Osteocyte (in vitro differentiated cells): ENCODE results near the gene SIPA1L3. TPM values are rescaled to one million over a fixed set of nuclear protein-coding genes. Genes with fewer than 3 reads are reported as not detected.
A peak's percentile ranks its signal among the peaks of the same experiment; 100 is the strongest.
"Not testable (repeated sequence)": the region's sequence is repeated elsewhere in the genome, so short reads cannot be mapped to it uniquely, and the experiment has no call there.

ENCODE experiments used
- DNase-seq: peaks from one replicate; pipeline ENCODE4 v3.0.0; 2021; ENCODE audit warnings: mixed read lengths; ENCODE audit not compliant: unreplicated experiment; ENCODE audit errors: extremely low spot score
- H3K27ac Mint-ChIP-seq: one replicate; pipeline ENCODE4 v1.8.0; 2021; ENCODE audit warnings: mild to moderate bottlenecking, mixed read lengths; ENCODE audit not compliant: unreplicated experiment
- H3K27me3 Mint-ChIP-seq: one replicate; pipeline ENCODE4 v1.8.0; 2021; ENCODE audit warnings: mixed read lengths; ENCODE audit not compliant: unreplicated experiment
- H3K36me3 Mint-ChIP-seq: one replicate; pipeline ENCODE4 v1.8.0; 2021; ENCODE audit warnings: mixed read lengths; ENCODE audit not compliant: unreplicated experiment
- H3K4me1 Mint-ChIP-seq: one replicate; pipeline ENCODE4 v1.8.0; 2021; ENCODE audit warnings: mixed read lengths; ENCODE audit not compliant: unreplicated experiment
- H3K4me3 Mint-ChIP-seq: one replicate; pipeline ENCODE4 v1.8.0; 2021; ENCODE audit warnings: mild to moderate bottlenecking, moderate library complexity, mixed read lengths; ENCODE audit not compliant: unreplicated experiment
- H3K9me3 Mint-ChIP-seq: one replicate; pipeline ENCODE4 v1.8.0; 2021; ENCODE audit warnings: mixed read lengths; ENCODE audit not compliant: unreplicated experiment
- total RNA-seq: library from RNA; stranded (reverse); gene quantifications from 2 replicates; pipeline ENCODE4 v1.2.1, GENCODE V29; 2021
- TF ChIP-seq, protein P1 (sequence below): fragments of 200-600 bp; sonication (generic); IDR thresholded peaks from 2 replicates; pipeline ENCODE4 v1.5.0; 2021; ENCODE audit warnings: antibody characterized with exemption, mild to moderate bottlenecking, moderate library complexity

The SIPA1L3 gene
- total RNA-seq, 1 donor from 2014 or later = 27.1 TPM

DNA sequence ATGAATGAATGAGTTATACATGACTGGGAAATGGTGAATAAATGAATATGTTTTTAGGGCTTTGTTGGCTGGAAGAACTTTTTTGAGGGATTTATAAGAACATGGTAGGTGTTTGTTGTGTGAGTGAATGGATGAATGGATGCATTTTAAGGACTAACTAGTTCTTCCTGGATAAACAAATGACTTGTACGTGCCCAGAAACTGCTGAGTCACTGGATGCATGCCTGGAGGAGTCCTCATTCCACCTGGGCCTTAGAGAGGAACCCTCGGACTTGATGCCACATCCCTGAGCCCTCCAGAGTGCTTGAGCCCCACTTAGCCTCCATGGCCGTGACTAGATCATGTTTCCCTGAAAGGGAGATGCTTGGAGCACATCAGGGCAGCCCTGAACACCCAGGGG is 163.6 kb downstream of the SIPA1L3 start:
- no peaks in the 10 kb centered on the region for H3K9me3 Mint-ChIP-seq
- peak overlapping the region; percentile 8 for H3K27ac Mint-ChIP-seq
- H3K4me3 Mint-ChIP-seq = no peak overlapping the region
- H3K36me3 Mint-ChIP-seq = peaks cover 3% of the 10 kb centered on the region
- H3K4me1 Mint-ChIP-seq = peaks cover 4% of the 10 kb centered on the region
- H3K27me3 Mint-ChIP-seq = no peaks in the 10 kb centered on the region
- TF ChIP-seq, protein P1, sequence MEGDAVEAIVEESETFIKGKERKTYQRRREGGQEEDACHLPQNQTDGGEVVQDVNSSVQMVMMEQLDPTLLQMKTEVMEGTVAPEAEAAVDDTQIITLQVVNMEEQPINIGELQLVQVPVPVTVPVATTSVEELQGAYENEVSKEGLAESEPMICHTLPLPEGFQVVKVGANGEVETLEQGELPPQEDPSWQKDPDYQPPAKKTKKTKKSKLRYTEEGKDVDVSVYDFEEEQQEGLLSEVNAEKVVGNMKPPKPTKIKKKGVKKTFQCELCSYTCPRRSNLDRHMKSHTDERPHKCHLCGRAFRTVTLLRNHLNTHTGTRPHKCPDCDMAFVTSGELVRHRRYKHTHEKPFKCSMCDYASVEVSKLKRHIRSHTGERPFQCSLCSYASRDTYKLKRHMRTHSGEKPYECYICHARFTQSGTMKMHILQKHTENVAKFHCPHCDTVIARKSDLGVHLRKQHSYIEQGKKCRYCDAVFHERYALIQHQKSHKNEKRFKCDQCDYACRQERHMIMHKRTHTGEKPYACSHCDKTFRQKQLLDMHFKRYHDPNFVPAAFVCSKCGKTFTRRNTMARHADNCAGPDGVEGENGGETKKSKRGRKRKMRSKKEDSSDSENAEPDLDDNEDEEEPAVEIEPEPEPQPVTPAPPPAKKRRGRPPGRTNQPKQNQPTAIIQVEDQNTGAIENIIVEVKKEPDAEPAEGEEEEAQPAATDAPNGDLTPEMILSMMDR = no peak
- no peak for DNase-seq

DNA sequence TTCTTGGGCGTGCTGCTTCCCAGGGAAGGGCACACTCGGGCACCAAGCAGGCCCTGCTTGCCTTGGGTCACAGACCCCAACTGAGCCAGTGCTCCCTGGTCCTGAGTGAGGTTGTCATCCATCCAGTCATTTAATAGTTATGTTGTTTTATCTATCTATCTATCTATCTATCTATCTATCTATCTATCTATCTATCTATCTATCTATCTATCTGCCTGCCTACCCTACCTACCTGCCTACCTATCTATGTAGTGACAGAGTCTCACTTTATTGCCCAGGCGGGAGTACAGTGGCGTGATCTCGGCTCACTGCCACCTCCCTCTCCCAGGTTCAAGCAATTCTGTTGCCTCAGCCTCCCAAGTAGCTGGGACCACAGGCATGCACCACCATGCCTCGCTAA is 164.0 kb downstream of the SIPA1L3 start:
- H3K4me3 Mint-ChIP-seq, H3K27me3 Mint-ChIP-seq, H3K9me3 Mint-ChIP-seq, H3K36me3 Mint-ChIP-seq, H3K4me1 Mint-ChIP-seq, H3K27ac Mint-ChIP-seq, DNase-seq: not testable (repeated sequence)

- H3K4me1 Mint-ChIP-seq = peaks cover 4% of the 10 kb centered on the region
- H3K27me3 Mint-ChIP-seq = no peaks in the 10 kb centered on the region
- no peak for DNase-seq
- no peaks in the 10 kb centered on the region for H3K9me3 Mint-ChIP-seq
- no peak overlapping the region for H3K4me3 Mint-ChIP-seq
- H3K27ac Mint-ChIP-seq = no peak overlapping the region
- TF ChIP-seq, protein P1 = no peak
- H3K36me3 Mint-ChIP-seq = peaks cover 8% of the 10 kb centered on the region
Observed at GRCh38 chr19:38071647-38072046, 164.6 kb downstream of the SIPA1L3 start.

- Mint-ChIP-seq H3K27ac (no peak overlapping the region), H3K4me3 (no peak overlapping the region)
Observed at GRCh38 chr19:38072776-38073750, 166.1 kb downstream of the SIPA1L3 start.

DNA sequence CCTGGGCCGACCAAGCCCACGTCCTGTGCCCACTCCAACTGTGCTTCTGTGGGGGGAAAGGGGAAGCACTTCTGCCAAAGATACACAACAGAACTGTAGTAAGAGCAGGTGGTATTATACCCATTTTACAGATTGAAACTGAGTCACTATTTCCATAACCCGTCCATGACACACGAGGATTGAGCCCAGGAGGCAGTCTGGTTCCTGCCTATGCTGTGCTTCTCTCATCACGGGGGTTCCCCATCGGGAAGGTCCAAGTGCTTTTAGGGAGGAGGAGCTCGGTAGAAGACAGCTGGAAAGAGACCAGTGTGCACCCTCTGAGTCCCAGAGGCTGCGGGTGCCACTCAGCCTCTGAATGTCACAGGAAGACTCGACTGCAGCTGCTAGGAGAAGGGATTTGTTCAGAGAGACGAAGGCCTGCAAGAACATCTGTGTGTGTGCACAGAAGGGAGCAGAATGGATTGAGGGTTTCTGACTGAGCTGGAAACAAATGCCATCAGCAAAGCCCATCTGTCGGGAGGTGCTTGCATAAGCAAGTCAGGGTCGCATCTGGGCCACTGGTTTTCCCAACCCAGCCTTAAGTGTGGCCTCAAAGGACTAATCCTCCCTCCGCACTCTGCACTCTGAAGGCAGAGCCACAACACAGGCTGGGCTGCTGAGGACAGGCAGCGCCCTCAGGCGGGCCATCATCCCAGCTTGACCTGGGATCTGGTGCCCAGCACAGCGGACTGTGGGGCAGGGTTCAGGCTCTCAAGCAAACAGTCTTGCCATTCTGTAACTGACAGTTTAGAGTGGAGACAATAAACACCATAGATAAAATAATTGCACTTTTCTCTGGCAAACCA is 167.1 kb downstream of the SIPA1L3 start:
- DNase-seq = no peak
- Mint-ChIP-seq H3K27me3 (no peaks in the 10 kb centered on the region), H3K27ac (no peak overlapping the region), H3K9me3 (no peaks in the 10 kb centered on the region), H3K4me1 (peaks cover 4% of the 10 kb centered on the region), H3K4me3 (no peak overlapping the region), H3K36me3 (peaks cover 9% of the 10 kb centered on the region)
- TF ChIP-seq, protein P1 = no peak

More at GRCh38 chr19:38072776-38073750, 166.1 kb downstream of the SIPA1L3 start:
- TF ChIP-seq, protein P1 = no peak
- no peak for DNase-seq
- no peaks in the 10 kb centered on the region for H3K9me3 Mint-ChIP-seq
- H3K36me3 Mint-ChIP-seq = peaks cover 9% of the 10 kb centered on the region
- H3K27me3 Mint-ChIP-seq = no peaks in the 10 kb centered on the region
- H3K4me1 Mint-ChIP-seq = peaks cover 4% of the 10 kb centered on the region
